NCI-H524 (cell line): ENCODE data around the gene CXCL11.
A peak's percentile ranks its signal among the peaks of the same experiment; 100 is the strongest.
"Not testable (repeated sequence)": the region's sequence is repeated elsewhere in the genome, so short reads cannot be mapped to it uniquely, and the experiment has no call there.

Experiments used
- DNase-seq, 2 experiments: peaks; one replicate each; lab custom pipeline; 2025; lab: John Stamatoyannopoulos, UW

The CXCL11 gene

DNA sequence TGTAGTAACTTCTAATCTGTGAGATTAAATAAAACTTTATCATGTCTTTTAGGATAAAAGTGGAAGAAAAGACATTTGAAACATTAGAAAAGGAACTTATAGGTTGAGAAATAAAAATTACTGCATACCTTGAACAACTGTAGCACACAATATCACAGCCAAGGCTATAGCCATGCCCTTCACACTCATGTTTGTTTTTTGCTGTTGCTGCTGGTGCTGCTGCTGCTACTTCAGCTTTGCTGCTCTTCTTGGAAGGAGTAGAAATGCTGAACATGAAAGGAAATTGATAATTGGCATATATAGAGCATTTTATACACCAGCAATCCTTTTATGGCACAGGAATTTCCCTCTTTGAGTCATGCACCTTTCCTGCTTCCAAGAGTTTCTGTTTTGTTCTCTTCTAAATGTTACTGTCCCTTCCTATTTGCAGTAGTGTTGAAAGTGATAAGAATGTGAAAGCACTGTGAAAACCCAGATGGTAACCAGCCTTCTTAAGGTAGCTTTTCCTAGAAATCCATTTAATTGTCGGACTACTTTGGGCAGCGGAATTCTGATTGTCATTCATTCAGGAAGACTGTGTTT, at the start of gene CXCL11:
Gene CXCL11, minus strand, starts transcription at position 272 of the 582 bp plus-strand sequence. Its CDS starts 83 bp downstream, at position 189.
- DNase-seq = no peak

DNA sequence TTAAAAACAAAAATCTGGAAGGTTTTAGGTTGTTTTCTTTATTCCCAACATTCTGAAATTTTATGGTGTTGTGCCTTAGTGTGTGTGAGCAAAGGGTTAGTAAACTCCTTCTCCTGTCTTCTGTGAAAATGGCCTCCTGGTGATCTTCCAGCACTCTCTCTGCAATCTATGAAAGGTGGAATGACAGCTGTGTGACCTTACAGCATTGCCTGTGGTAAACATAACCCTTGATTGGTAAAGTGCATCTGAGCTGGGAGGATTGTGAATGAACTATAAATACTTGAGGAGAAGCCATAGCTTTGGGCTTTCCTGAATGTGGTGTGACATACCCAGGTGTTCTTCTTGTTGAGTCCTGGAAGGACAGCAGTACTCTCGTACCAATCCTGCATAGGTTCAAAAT, 48.7 kb upstream of the CXCL11 start:
- DNase-seq = no peak

DNA sequence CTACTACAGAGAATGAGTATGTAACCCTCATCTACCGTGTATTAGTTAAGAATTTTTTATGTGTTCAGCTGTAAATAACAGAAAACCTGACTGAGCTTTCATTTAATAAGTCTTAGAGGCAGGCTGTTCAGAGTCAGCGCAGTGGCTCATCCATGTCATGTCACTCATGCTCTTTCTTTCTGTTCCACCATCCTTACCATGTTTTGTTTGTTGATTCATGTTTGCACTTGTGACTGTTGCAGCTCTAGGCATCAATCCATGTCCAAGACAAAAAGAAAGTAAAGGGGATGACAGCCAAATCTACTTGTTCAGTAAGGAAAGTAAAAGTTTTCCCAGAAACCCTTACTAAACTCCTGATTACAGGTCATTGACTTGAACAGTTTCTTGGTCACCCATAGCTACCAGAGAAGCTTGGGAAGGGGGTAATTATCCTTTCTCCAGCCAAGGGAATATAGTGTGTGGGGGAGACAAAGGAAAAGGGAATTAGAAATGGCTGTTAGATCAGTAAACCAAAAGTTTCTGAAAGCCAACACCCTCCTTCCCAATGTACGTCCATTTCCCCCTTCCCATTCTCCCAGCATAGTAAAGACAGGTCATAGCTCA, 47.6 kb upstream of the CXCL11 start:
- no peak for DNase-seq

DNA sequence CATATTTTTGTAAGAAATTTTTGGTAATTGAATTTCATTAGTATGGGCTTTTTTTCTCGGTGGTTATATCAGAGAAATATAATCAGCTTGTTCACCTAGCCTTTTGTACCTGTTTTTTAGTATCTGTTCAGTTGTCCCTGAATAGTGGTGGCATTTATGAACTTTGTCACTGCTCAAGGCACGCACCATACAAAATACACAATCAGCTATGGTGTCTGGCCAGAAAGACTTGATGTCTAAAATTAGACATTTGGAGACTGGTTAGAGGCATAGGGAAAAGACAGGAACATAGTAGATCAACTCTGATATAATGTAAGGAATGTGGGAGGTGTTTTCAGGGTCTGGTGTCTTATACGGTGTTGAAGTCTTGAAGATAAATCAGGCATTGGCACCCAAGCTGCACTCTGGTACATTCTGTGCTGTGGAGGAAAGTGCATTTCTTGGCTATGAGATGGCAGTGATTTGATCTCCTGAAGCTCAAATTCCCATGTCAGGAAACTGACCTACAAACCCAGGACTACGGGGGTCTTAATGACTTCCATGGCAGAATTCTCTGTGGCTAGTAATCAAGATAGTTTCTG, 42.3 kb upstream of the CXCL11 start:
- DNase-seq = no peak

DNA sequence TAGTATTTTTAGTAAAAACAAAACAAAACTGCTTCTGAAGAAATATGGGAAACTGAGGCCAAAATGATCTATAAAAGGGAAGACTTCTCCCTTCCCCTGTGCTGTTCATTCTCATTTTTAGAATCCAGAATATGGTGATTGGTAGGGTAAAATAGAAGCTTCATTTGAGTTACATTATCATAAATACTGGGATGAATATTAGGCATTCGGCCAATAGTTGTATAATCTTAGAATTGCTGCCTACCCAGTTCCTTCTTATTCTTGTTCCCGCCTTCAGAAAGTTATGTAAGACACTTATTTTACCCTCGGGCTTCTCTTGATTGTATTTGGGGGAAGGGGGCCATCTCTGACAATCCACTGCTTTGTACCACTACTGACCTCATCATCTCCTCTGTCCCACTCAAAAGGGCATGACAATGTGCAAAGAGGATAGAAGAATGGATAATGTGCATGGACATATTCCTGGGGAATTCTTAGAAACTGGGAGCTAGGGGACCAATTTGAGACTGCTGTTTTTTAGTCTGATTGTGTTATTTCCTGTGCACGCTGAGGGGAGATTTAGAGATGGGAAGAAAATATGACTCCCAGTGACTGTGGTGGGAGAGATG, 39.2 kb upstream of the CXCL11 start:
- no peak for DNase-seq

DNA sequence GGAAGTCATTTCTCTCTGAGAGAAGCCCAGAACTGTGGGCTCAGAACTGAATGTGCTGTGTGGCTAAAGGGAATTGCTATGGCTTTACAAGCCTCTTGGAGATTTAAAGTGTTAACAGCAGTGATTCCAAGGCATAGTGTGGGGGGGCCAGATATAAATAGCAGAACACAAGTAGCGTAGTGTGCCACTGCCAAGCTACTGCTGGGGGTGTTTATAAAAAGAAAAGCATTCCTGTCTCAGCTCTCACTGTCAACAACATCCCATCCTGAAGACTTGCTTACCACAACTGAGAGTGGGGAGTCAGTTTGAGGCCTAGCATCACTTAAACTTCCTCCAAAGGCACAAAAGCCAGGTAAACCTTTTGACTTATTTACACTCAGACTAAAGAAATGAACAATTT, 38.6 kb upstream of the CXCL11 start, which contains the start of gene ART3:
Gene ART3, plus strand, starts transcription at position 242 of the 400 bp plus-strand sequence. CDS start 1,181 bp downstream, outside the sequence.
- no peak for DNase-seq

DNA sequence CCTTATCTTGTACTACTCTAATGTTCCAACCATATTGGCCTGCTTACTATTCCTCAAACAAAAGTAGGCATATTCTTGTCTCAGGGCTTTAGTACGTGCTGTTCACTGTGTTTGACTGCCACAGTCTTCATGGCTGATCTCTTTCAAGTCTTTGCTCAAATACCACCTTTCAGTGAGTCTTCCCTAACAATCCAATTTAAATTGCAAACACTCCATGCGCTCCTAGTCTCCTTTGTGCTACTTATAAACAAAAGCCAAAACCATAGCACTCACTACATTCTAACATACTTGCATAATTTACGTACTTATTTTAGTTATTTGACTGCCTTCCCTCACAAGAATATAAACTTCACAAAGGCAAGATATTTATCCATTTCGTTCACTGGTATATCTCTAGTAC, 36.9 kb upstream of the CXCL11 start:
- DNase-seq = no peak

DNA sequence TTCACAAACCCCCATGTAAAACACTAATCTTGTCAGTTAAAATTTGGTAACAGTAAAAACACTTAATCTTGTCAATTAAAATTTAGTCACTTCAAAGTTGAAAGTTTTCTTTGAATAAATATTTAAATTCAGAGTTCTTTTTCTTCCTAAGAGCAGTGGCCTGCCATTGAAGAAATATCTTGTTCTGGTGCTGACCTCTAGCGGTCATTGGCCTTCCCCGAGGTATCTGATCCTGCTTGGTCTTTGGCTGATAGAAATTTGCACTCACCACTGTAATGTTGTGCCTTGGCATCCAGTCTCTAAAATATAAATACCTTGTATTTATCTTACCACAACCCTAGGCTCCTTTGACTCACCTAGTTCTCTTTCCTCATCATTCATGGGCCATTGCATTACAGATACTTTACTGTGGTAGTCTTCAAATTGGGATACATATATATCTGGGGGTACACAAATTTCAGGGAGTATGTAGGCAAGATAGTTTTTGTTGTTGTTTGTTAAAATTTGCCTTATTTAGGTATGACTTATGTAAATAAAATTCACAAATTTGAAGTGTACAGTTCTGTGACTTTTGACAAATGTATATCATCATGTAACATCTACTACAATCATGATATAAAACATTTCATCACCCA, 31.9 kb upstream of the CXCL11 start:
- DNase-seq = peak; percentile 21 to 52

DNA sequence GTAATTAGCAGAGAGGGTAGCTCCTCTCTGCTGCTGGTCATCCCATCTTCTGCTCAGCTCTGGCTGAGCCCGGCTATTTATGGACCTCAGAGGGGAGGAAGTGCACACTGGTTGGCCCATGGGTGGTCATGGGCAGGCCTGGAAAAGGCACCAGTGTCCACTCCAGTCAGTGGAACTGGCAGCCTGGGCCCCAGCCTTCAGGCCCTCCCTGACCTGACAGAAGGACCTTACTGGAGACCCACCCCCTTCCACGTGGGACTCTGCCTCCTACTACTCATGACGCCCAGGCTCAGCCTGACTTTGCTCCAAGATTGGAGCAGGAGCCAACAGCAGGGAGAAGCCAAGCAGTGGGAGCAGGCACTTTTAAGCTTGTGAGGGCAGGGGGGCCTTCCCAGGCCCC, 30.7 kb upstream of the CXCL11 start:
- DNase-seq = no peak

DNA sequence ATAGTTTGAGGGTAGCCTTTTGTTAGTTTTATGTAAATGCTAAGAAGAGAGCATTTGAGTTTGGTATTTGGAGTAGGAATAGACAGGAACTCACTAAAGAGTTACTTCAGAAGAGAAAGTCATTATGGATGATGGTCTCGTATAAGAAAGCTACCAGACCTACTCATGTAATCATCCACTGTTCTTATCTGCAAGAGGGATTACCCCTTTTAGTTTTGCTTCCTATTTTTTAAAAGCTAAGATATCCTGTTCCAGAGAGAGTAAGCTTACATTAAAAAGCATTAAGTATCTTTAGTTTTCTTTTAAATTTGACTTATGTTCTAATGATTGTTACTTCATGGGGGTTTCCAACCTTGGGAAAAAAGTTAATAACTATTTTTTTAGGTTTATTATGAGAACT, 26.1 kb upstream of the CXCL11 start:
- no peak for DNase-seq

DNA sequence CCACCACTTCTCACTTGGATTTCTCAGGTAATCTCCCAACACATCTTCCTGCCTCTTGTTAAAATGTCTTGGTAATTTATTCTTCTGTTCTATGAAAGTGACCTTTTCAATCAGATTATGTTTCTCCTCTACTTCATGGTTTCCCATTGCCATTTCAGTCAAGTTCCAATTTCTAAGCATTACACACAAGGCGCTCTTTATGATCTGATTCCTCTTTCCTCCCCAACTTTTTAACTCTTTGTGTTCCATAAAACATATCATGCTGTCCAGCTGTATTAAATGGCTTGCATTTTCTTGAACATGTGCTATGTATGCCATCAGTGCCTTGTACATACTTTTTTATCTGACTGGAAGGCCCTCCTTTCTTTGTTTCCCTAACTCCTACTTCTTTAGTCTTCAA, 25.6 kb upstream of the CXCL11 start:
- DNase-seq = no peak

DNA sequence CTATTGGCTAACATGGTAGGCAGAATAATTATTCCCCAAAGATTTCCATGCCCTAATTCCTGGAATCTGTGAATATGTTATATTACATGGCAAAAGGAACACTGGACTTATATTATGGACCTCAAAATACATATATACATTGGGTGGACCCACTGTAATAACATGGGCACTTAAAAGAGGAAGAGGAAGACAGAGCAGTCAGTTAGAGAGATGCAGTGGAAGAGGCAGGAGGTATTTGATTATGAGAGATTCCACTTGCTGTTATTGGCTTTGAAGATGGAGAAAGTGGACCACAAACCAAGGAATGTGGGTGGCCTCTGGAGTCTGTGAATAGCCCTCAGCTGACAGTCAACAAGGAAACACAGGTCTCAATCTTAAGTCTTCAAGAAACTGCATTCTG, 24.6 kb upstream of the CXCL11 start:
- DNase-seq = no peak

DNA sequence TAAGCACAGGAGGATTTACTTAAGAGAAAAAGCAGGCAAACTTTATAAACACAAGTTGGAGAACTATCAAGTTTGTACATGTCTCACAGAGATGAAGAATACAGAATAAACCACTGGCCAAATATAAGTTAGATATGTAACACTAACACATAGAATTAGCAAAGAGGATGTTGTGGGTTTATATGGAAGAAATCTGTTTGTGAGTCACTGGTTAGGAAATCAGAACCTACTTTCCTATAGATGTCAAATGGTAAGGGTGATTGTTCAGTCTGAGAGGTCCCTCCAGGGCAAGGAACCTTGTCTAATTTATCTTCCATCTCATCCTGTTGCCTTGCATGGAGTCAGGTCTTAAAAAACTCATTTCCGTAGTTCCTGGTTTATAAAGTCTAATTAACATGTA, 23.9 kb upstream of the CXCL11 start:
- no peak for DNase-seq

DNA sequence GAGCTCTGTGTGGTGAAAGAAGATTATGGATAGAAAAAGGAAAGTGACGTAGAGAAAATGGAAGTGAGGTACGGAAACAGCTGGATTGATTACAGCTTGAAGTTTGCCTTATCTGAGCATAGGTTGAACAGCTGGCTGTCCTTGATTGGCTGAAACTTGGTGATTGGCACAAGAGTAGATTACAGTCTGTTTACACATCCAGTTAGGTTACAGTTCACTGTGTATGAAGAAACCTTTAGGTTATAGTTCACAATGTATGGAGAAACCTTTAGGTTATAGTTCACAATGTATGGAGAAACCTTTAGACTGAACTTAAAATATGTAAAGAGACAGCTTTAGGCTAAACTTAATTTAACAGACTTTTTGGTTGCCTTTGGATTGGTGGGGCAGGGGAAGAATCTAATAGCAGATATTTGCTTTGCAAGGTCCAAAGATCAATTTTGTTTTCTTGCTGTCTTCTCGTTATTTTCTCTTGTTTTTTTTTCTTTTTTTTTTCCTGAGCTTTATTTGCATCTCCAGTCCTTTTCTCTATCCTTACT, 23.1 kb upstream of the CXCL11 start:
- DNase-seq = no peak

DNA sequence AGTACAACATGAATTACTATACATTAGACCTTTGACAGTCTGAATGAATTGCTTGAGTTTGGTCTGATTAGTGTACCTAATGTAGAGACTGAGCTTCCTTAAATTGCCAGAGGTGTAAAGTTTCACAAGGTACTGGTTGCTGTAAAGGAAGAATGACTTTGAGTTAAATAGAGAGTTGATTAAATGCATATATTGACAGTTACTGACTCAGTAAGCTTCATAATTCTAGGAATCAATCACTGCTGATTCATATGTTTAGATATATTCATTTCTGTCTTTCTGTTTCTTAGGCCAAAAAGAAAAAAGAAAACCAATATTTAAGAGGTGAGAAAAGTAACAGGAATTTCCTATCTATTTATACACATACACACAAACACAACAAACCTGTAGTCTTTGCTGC, 22.4 kb upstream of the CXCL11 start:
- DNase-seq = no peak

DNA sequence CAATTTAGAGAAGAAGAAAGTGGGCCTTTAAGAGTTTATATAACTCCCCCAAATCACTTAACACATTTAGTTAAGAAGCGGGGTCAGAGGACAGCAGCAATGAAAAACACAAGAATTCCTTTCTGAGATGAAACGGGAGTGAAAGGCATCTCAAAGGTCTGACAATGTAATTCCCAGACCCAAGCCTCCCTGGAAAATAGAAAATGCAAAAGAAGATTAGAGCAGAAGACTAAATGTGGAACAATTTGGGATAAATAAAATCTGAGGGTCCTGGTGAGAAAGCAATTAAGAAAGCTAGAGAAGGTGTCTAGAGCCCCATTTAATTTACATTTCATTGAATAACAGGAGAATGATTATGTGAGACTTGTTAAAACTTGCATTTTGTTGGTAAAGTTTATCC, 19.6 kb upstream of the CXCL11 start:
- DNase-seq = no peak

DNA sequence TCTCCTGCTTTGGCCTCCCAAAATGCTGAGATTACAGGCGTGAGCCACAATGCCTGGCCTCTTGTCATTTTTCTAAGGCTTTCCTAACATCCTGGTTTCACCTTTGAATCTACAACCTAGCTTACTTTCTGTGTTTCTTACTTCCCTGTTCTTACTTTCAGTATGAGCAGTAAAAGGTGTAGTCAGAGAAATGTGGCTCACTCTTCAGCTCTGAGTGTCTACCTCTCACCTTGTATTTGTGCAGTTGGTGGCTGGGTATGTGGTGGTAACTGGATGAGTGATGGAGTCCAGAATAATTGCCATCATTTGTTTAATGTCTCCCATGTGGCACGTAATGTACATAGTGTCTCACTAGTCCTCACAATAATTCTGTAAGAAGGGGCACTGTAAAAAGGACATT, 19.1 kb upstream of the CXCL11 start:
- DNase-seq = no peak

DNA sequence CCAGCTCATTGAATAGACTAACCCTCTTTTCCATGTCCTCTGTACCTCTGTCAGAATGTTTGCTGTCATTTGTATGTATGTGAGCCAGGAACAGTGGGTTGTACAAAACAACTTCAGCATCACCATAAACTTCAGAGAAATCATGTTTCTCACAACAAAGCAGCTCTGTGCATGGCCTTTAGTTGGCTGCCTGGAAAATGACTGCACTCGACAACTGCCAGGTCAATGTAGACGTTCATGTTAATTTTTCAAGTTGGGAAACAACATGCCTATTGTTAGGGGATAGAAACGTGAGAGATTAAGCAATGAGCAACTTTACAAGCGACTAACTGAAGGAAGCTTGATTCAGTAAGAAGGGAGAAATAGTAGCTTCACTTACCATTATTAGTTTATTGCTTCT, 17.9 kb upstream of the CXCL11 start:
- no peak for DNase-seq

DNA sequence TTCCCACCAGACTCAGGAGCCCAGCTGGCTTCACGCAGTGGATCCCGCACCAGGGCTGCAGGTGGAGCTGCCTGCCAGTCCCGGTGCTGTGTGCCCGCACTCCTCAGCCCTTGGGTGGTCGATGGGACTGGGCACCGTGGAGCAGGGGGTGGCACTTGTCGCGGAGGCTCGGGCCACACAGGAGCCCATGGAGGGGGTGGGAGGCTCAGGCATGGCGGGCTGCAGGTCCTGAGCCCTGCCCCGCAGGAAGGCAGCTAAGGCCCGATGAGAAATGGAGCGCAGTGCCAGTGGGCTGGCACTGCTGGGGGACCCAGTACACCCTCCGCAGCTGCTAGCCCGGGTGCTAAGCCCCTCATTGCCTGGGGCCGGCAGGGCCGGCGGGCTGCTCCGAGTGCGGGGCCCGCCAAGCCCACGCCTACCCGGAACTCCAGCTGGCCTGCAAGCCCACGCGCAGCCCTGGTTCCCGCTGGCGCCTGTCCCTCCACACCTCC, 14.7 kb upstream of the CXCL11 start:
- not testable (repeated sequence) for DNase-seq

DNA sequence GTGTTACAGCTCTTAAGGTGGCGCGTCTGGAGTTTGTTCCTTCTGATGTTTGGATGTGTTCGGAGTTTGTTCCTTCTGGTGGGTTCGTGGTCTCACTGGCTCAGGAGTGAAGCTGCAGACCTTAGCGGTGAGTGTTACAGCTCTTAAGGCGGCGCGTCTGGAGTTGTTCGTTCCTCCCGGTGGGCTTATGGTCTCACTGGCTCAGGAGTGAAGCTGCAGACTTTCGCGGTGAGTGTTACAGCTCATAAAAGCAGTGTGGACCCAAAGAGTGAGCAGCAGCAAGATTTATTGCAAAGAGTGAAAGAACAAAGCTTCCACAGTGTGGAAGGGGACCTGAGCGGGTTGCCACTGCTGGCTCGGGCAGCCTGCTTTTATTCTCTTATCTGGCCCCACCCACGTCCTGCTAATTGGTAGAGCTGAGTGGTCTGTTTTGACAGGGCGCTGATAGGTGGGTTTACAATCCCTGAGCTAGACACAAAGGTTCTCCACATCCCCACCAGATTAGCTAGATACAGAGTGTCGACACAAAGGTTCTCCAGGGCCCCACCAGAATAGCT, 14.1 kb upstream of the CXCL11 start:
- not testable (repeated sequence) for DNase-seq

DNA sequence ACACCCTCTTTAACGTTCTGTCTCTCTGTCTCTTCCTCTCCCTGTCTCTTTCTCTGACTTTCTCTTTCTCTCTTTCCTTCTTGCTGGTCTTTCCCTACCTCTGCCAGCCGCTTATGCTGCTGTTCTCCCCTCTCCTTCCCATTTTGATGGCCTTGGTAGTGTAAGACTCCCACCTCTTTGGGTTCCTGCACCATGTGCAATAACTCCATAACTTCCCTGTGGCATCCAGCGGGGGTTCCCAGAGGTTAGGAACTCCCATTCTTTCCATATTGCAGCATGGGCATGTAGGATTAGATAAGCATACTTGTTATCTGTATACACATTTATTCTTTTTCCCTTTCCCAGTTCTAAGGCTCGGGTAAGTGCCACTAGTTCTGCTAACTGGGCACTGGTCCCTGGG, 8.8 kb upstream of the CXCL11 start:
- DNase-seq = not testable (repeated sequence)

DNA sequence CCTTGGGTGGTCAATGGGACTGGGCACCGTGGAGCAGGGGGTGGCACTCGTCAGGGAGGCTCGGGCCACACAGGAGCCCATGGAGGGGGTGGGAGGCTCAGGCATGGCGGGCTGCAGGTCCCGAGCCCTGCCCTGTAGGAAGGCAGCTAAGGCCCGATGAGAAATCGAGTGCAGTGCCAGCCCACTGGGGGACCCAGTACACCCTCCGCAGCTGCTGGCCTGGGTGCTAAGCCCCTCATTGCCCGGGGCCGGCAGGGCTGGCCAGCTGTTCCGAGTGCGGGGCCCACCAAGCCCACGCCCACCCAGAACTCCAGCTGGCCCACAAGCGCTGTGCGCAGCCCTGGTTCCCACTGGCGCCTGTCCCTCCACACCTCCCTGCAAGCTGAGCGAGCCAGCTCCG, 7.4 kb upstream of the CXCL11 start:
- not testable (repeated sequence) for DNase-seq
